SK-N-SH treated with all-trans-retinoic acid at 6 μM for 48 hours (cell line): ENCODE results near the gene NCOA5.

Experiments
- ATAC-seq: fragments of 200-7000 bp; cut with Tn5 transposase; 3 replicates; pipeline ENCODE4 v1.9.1; 2020; ENCODE audit warnings: mild to moderate bottlenecking, moderate library complexity
- BACH2 ChIP-seq: fragments of 250-450 bp; sonication (Bioruptor Pico); IDR thresholded peaks from 2 replicates; pipeline ENCODE4 v1.9.0; 2021; ENCODE audit warnings: mild to moderate bottlenecking, borderline replicate concordance
- CREB5 ChIP-seq: fragments of 250-450 bp; sonication (Bioruptor Pico); IDR thresholded peaks from 2 replicates; pipeline ENCODE4 v1.5.1; 2020; ENCODE audit warnings: low read depth, mild to moderate bottlenecking, moderate library complexity
- CSDC2 ChIP-seq: fragments of 250-450 bp; sonication (Bioruptor Pico); IDR thresholded peaks from 2 replicates; pipeline ENCODE4 v1.5.0; 2020; ENCODE audit warnings: mild to moderate bottlenecking, moderate library complexity
- CSRNP3 ChIP-seq: fragments of 250-450 bp; sonication (Bioruptor Pico); IDR thresholded peaks from 2 replicates; pipeline ENCODE4 v1.5.1; 2021; ENCODE audit warnings: mild to moderate bottlenecking, moderate library complexity
- ESRRG ChIP-seq: fragments of 250-450 bp; sonication (Bioruptor Pico); IDR thresholded peaks from 2 replicates; pipeline ENCODE4 v1.6.1; 2021; ENCODE audit warnings: mild to moderate bottlenecking
- GLIS3 ChIP-seq: fragments of 250-450 bp; sonication (Bioruptor Pico); IDR thresholded peaks from 2 replicates; pipeline ENCODE4 v1.5.0; 2020; ENCODE audit warnings: mild to moderate bottlenecking, moderate library complexity
- ISL1 ChIP-seq: fragments of 250-450 bp; sonication (Bioruptor Pico); IDR thresholded peaks from 2 replicates; pipeline ENCODE4 v2.1.2; 2022; ENCODE audit warnings: mild to moderate bottlenecking, moderate library complexity
- OSR1 ChIP-seq: fragments of 250-450 bp; sonication (Bioruptor Pico); IDR thresholded peaks from 2 replicates; pipeline ENCODE4 v1.8.0; 2022; ENCODE audit warnings: moderate library complexity, mild to moderate bottlenecking, inconsistent platforms
- PATZ1 ChIP-seq: fragments of 250-450 bp; sonication (Bioruptor Pico); IDR thresholded peaks from 2 replicates; pipeline ENCODE4 v1.8.0; 2020; ENCODE audit warnings: mild to moderate bottlenecking, moderate library complexity, borderline replicate concordance
- POU6F1 ChIP-seq: fragments of 250-450 bp; sonication (Bioruptor Pico); IDR thresholded peaks from 2 replicates; pipeline ENCODE4 v1.8.0; 2021; ENCODE audit warnings: low read depth, mild to moderate bottlenecking, moderate library complexity, borderline replicate concordance
- PPARA ChIP-seq: fragments of 250-450 bp; sonication (Bioruptor Pico); IDR thresholded peaks from 2 replicates; pipeline ENCODE4 v1.5.0; 2020; ENCODE audit warnings: mild to moderate bottlenecking, borderline replicate concordance
- RARB ChIP-seq: fragments of 250-450 bp; sonication (Bioruptor Pico); IDR thresholded peaks from 2 replicates; pipeline ENCODE4 v1.8.0; 2021; ENCODE audit warnings: mild to moderate bottlenecking, moderate library complexity
- SNAI2 ChIP-seq: fragments of 250-450 bp; sonication (Bioruptor Pico); IDR thresholded peaks from 2 replicates; pipeline ENCODE4 v1.5.0; 2020; ENCODE audit warnings: mild to moderate bottlenecking, moderate library complexity
- TCF4 ChIP-seq: fragments of 250-450 bp; sonication (Bioruptor Pico); IDR thresholded peaks from 2 replicates; pipeline ENCODE4 v1.8.0; 2021; ENCODE audit warnings: mild to moderate bottlenecking, moderate library complexity, borderline replicate concordance
- TOX ChIP-seq: fragments of 250-450 bp; sonication (Bioruptor Pico); IDR thresholded peaks from 2 replicates; pipeline ENCODE4 v1.8.0; 2021; ENCODE audit warnings: mild to moderate bottlenecking, moderate library complexity, borderline replicate concordance
- TSHZ2 ChIP-seq: fragments of 250-450 bp; sonication (Bioruptor Pico); IDR thresholded peaks from 2 replicates; pipeline ENCODE4 v1.5.0; 2020; ENCODE audit warnings: mild to moderate bottlenecking, moderate library complexity
- ZC3H10 ChIP-seq: fragments of 250-450 bp; sonication (Bioruptor Pico); IDR thresholded peaks from 2 replicates; pipeline ENCODE4 v1.5.1; 2021; ENCODE audit warnings: mild to moderate bottlenecking, moderate library complexity
- ZFP3 ChIP-seq: fragments of 250-450 bp; sonication (Bioruptor Pico); IDR thresholded peaks from 2 replicates; pipeline ENCODE4 v1.5.0; 2020; ENCODE audit warnings: mild to moderate bottlenecking, moderate library complexity
- ZFP30 ChIP-seq: fragments of 450-650 bp; formaldehyde crosslinking; IDR thresholded peaks from 2 replicates; pipeline ENCODE4 v1.5.0; 2022; ENCODE audit warnings: mild to moderate bottlenecking, moderate library complexity
- ZNF565 ChIP-seq: fragments of 450-650 bp; formaldehyde crosslinking; conservative IDR thresholded peaks from 2 replicates; pipeline ENCODE4 v1.5.0; 2020; ENCODE audit warnings: low read depth, mild to moderate bottlenecking, moderate library complexity
- ZNF70 ChIP-seq: fragments of 450-650 bp; formaldehyde crosslinking; IDR thresholded peaks from 2 replicates; pipeline ENCODE4 v1.5.0; 2020; ENCODE audit warnings: mild to moderate bottlenecking, moderate library complexity
- ZNF8 ChIP-seq: fragments of 450-650 bp; formaldehyde crosslinking; IDR thresholded peaks from 2 replicates; pipeline ENCODE4 v1.5.0; 2020; ENCODE audit warnings: mild to moderate bottlenecking, moderate library complexity

Gene NCOA5

GRCh38 chr20:46063151-46063550 lies 26.6 kb downstream of the NCOA5 start (continued):
- TF ChIP-seq ZC3H10 = no peak

GRCh38 chr20:46062621-46063020 lies 27.1 kb downstream of the NCOA5 start:
- TF ChIP-seq CREB5 (CRISPR knock-in tag) = no peak
- no peak for TF ChIP-seq BACH2 (CRISPR knock-in tag)
- TF ChIP-seq ESRRG (CRISPR knock-in tag) = no peak
- no peak for TF ChIP-seq ZFP3 (CRISPR knock-in tag)
- no peak for TF ChIP-seq ZFP30 (CRISPR knock-in tag)
- TF ChIP-seq ZNF8 (CRISPR knock-in tag) = no peak
- TF ChIP-seq CSDC2 = no peak
- no peak for TF ChIP-seq TCF4 (CRISPR knock-in tag)
- TF ChIP-seq PPARA (CRISPR knock-in tag) = no peak
- TF ChIP-seq TSHZ2 (CRISPR knock-in tag) = no peak
- TF ChIP-seq ISL1 = no peak
- TF ChIP-seq RARB (CRISPR knock-in tag) = no peak
- no peak for TF ChIP-seq SNAI2 (CRISPR knock-in tag)
- TF ChIP-seq PATZ1 (CRISPR knock-in tag) = no peak
- no peak for TF ChIP-seq CSRNP3 (CRISPR knock-in tag)
- no peak for TF ChIP-seq ZNF70 (CRISPR knock-in tag)
- no peak for TF ChIP-seq ZNF565 (CRISPR knock-in tag)
- TF ChIP-seq POU6F1 = no peak
- no peak for TF ChIP-seq OSR1 (CRISPR knock-in tag)
- TF ChIP-seq GLIS3 (CRISPR knock-in tag) = no peak
- no peak for ATAC-seq

GRCh38 chr20:46062151-46062550 lies 27.6 kb downstream of the NCOA5 start:
- ATAC-seq = no peak
- TF ChIP-seq ZC3H10 = no peak
- TF ChIP-seq CSDC2 = no peak
- TF ChIP-seq PATZ1 (CRISPR knock-in tag) = no peak
- TF ChIP-seq POU6F1 = no peak
- no peak for TF ChIP-seq TOX (CRISPR knock-in tag)
- no peak for TF ChIP-seq CREB5 (CRISPR knock-in tag)
- no peak for TF ChIP-seq RARB (CRISPR knock-in tag)
- no peak for TF ChIP-seq ESRRG (CRISPR knock-in tag)
- no peak for TF ChIP-seq ZNF70 (CRISPR knock-in tag)
- no peak for TF ChIP-seq SNAI2 (CRISPR knock-in tag)
- TF ChIP-seq ZFP3 (CRISPR knock-in tag) = no peak
- TF ChIP-seq ISL1 = no peak
- no peak for TF ChIP-seq OSR1 (CRISPR knock-in tag)
- TF ChIP-seq BACH2 (CRISPR knock-in tag) = no peak
- TF ChIP-seq, all 23 proteins: peak for 0
